Activated naive CD4-positive, alpha-beta T cell (primary cell): ENCODE measurements around the gene SPEM2.
"Not testable (repeated sequence)": the region's sequence is repeated elsewhere in the genome, so short reads cannot be mapped to it uniquely, and the experiment has no call there.

Source experiments
- DNase-seq, 4 experiments: peaks; one replicate each; lab custom pipeline; 2025; lab: John Stamatoyannopoulos, UW

Gene SPEM2

DNA sequence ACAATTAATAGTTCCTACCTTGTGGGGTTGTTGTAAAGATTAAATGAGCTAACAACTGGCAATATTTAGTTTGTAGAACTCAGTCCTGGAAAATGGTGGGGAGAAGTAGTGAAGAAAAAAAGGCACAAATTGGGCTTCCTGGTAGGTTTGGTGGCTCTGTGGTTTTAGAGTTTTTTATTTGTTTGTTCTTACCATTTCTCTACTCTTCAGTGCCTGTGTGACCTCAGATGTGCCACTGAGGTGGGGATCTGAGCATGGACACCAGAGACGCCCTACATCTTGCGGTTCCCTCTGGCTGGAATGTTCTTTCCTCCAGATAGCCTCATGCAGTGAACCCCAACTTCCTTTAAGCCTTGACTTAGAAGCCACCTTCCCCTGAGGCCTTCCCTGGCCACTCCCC, 46.3 kb downstream of the SPEM2 start:
- DNase-seq: no peak

DNA sequence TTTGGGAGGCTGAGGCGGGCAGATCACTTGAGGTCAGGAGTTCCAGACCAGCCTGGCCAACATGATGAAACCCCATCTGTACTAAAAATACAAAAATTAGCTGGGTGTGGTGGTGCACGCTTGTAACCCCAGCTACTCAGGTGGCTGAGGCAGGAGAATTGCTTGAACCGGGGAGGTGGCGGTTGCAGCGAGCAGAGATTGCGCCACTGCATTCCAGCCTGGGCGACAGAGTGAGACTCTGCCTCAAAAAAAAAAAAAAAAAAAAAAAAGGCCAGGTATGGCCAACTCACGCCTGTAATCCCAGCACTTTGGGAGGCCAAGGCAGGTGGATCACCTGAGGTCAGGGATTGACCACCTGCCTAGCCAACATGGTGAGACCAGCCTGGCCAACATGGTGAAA, 49.4 kb downstream of the SPEM2 start:
- not testable (repeated sequence) for DNase-seq

GRCh38 chr17:7475764-7476422, 50.5 kb downstream of the SPEM2 start:
- no peak for DNase-seq

- DNase-seq: no peak
These were observed 51.1 kb downstream of the SPEM2 start for GRCh38 chr17:7476494-7476893.

- no peak for DNase-seq
These were observed 51.5 kb downstream of the SPEM2 start for GRCh38 chr17:7476951-7477350.
